ENCODE measurements around the gene SNED1.

The SNED1 gene

GRCh38 chr2:241136661-241137260 is 138.3 kb downstream of the SNED1 start:
- Histone ChIP-seq H3K27ac (no peak overlapping the region), H3K9me3 (ENCODE audit: control insufficient read depth, low read length) (no peaks in the 10 kb centered on the region), H3K27me3 (ENCODE audit: control insufficient read depth, insufficient read depth, low read length) (no peaks in the 10 kb centered on the region), H3K4me1 (no peaks in the 10 kb centered on the region), H3K9ac (no peak overlapping the region), H3K4me2 (ENCODE audit: low read length) (no peak overlapping the region), H2AFZ (no peak overlapping the region), H3K79me2 (no peaks in the 10 kb centered on the region), H3K36me3 (ENCODE audit: control insufficient read depth, insufficient read depth, low read length) (no peaks in the 10 kb centered on the region), H3K4me3 (ENCODE audit: low read depth, low read length) (no peak overlapping the region)
- TF ChIP-seq, protein P1, sequence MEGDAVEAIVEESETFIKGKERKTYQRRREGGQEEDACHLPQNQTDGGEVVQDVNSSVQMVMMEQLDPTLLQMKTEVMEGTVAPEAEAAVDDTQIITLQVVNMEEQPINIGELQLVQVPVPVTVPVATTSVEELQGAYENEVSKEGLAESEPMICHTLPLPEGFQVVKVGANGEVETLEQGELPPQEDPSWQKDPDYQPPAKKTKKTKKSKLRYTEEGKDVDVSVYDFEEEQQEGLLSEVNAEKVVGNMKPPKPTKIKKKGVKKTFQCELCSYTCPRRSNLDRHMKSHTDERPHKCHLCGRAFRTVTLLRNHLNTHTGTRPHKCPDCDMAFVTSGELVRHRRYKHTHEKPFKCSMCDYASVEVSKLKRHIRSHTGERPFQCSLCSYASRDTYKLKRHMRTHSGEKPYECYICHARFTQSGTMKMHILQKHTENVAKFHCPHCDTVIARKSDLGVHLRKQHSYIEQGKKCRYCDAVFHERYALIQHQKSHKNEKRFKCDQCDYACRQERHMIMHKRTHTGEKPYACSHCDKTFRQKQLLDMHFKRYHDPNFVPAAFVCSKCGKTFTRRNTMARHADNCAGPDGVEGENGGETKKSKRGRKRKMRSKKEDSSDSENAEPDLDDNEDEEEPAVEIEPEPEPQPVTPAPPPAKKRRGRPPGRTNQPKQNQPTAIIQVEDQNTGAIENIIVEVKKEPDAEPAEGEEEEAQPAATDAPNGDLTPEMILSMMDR (IDR thresholded peaks at IDR 0.05) = no peak

GRCh38 chr2:241137276-241138190 is 139.1 kb downstream of the SNED1 start:
- no peak overlapping the region for H3K27ac ChIP-seq
- no peak overlapping the region for H2AFZ ChIP-seq
- H3K79me2 ChIP-seq = no peaks in the 10 kb centered on the region
- H3K4me2 ChIP-seq (ENCODE audit: low read length) = no peak overlapping the region
- no peaks in the 10 kb centered on the region for H3K9me3 ChIP-seq (ENCODE audit: control insufficient read depth, low read length)
- no peaks in the 10 kb centered on the region for H3K36me3 ChIP-seq (ENCODE audit: control insufficient read depth, insufficient read depth, low read length)
- H3K27me3 ChIP-seq (ENCODE audit: control insufficient read depth, insufficient read depth, low read length) = no peaks in the 10 kb centered on the region
- TF ChIP-seq, protein P1 (IDR thresholded peaks at IDR 0.05) = no peak
- no peak overlapping the region for H3K9ac ChIP-seq
- no peak overlapping the region for H3K4me3 ChIP-seq (ENCODE audit: low read depth, low read length)
- no peaks in the 10 kb centered on the region for H3K4me1 ChIP-seq

DNA sequence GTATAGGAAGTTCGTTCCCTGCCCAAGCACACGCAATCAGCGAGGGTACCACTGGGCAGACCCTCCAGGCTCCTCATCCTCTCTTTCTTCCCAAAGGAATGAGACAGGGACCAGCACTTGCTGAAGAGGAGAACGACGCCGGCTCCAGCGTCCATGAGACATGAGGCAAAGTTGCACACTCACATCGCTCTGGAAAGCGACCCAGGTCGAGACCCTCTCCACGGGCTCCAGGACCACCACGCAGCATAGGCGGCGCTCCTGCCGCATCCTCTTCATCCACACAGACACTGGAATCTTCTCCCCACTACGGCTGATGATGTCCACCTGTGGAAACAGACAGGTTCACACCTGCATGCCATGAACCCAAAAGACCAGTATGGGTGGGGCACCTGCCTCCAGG is 140.1 kb downstream of the SNED1 start:
- no peaks in the 10 kb centered on the region for H3K36me3 ChIP-seq (ENCODE audit: control insufficient read depth, insufficient read depth, low read length)
- H3K27ac ChIP-seq = no peak overlapping the region
- no peak overlapping the region for H2AFZ ChIP-seq
- no peaks in the 10 kb centered on the region for H3K4me1 ChIP-seq
- no peak overlapping the region for H3K4me3 ChIP-seq (ENCODE audit: low read depth, low read length)
- H3K9me3 ChIP-seq (ENCODE audit: control insufficient read depth, low read length) = no peaks in the 10 kb centered on the region
- no peaks in the 10 kb centered on the region for H3K79me2 ChIP-seq
- H3K4me2 ChIP-seq (ENCODE audit: low read length) = no peak overlapping the region
- H3K27me3 ChIP-seq (ENCODE audit: control insufficient read depth, insufficient read depth, low read length) = no peaks in the 10 kb centered on the region
- TF ChIP-seq, protein P1 (IDR thresholded peaks at IDR 0.05) = no peak
- H3K9ac ChIP-seq = no peak overlapping the region

GRCh38 chr2:241139531-241140444 is 141.4 kb downstream of the SNED1 start:
- Histone ChIP-seq H3K4me2 (ENCODE audit: low read length) (no peak overlapping the region), H3K27me3 (ENCODE audit: control insufficient read depth, insufficient read depth, low read length) (no peaks in the 10 kb centered on the region), H3K36me3 (ENCODE audit: control insufficient read depth, insufficient read depth, low read length) (no peaks in the 10 kb centered on the region), H3K27ac (no peak overlapping the region), H3K79me2 (no peaks in the 10 kb centered on the region), H2AFZ (no peak overlapping the region), H3K9ac (no peak overlapping the region), H3K4me3 (ENCODE audit: low read depth, low read length) (no peak overlapping the region), H3K4me1 (no peaks in the 10 kb centered on the region), H3K9me3 (ENCODE audit: control insufficient read depth, low read length) (no peaks in the 10 kb centered on the region)
- TF ChIP-seq, protein P1 (IDR thresholded peaks at IDR 0.05) = no peak
